GM19023 (cell line): Measurements from ENCODE around the gene MARCKSL1.

Experiments used
- ATAC-seq: cut with Tn5 transposase; IDR thresholded peaks from one replicate; pipeline ENCODE4 v1.9.1; 2021; ENCODE audit warnings: mild to moderate bottlenecking, moderate library complexity; ENCODE audit not compliant: unreplicated experiment

MARCKSL1 gene

GRCh38 chr1:32353431-32353830 is 17.4 kb upstream of the MARCKSL1 start:
- ATAC-seq = no peak

DNA sequence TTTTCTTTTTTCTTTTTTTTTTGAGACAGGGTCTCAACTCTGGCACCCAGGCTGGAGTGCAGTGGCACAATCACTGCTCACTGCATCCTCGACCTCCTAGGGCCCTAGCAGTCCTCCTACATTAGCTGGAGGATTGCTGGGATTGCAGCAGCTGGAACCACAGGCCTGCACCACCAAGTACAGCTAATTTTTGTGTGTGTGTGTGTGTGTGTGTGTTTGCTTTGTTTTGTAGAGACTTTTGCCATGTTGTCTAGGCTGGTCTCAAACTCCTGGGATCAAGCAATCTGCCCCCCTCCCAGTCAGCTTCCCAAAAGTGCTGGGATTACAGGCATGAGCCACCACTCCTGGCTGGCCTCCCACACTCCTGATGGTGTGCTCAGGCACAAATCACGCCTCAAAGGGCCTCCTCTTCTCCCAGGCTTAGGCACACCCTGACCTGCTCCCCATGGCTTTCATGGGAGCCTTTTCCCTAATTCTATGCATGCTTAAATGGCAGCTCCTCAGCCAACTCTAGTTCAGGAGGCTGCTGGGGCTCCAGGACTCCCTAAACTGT is 16.9 kb upstream of the MARCKSL1 start:
- no peak for ATAC-seq

DNA sequence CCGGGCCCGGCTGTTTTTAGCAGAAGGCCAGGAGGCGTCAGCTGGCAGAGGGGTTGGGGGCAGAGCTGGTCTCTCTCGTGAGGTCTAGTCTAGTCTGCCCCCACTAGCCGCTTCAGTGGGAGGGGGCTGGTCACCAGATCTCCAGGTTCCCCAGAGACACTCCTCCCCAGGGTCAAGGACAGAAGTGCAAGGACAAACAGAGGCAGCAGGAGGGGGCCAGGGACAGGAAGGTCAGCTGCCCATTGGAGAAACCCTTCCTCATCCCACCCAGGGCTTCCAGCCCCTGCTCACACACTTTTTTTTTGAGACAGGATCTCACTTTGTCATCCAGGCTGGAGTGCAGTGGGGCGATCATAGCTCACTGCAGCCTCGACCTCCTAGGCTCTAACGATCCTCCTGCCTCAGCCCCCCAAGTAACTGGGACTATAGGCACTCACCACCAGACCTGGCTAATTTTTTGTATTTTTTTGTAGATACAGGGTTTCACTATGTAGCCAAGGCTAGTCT is 16.3 kb upstream of the MARCKSL1 start:
- ATAC-seq = no peak

- peak; percentile 89 for ATAC-seq
Measured at GRCh38 chr1:32351399-32352238, 15.6 kb upstream of the MARCKSL1 start.

GRCh38 chr1:32350785-32351398 is 14.9 kb upstream of the MARCKSL1 start:
- peak; percentile 39 for ATAC-seq

- no peak for ATAC-seq
Measured at GRCh38 chr1:32349211-32349708, 13.2 kb upstream of the MARCKSL1 start.

DNA sequence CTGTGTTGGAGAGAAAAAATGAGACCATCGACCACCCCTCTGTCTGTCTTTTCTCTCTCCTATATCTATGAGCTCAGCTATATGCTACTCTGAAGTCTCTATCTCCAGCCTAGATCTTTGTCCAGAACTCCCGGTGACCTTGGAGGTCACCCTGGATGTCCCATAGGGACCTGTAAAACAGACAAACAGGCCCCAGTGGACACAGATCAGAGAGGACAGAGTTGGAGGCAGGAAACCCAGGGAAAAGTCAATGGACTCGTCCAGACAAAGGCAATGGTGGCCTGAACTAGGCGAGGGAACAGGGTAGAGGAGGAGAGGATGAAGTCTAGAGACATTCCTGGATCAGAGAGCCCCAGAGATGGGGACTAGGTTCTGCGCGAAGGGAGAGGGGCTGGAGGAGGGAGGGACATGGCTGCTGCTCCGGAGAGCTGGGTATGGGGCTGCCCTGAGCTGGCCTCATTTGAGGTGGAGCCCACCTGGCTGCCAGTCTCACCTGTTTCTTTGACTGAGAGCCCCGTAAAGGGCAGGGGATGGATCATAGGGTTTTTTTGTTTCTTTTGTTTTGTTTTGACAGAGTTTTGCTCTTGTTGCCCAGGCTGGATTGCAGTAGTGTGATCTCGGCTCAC is 10.6 kb upstream of the MARCKSL1 start:
- ATAC-seq = no peak

DNA sequence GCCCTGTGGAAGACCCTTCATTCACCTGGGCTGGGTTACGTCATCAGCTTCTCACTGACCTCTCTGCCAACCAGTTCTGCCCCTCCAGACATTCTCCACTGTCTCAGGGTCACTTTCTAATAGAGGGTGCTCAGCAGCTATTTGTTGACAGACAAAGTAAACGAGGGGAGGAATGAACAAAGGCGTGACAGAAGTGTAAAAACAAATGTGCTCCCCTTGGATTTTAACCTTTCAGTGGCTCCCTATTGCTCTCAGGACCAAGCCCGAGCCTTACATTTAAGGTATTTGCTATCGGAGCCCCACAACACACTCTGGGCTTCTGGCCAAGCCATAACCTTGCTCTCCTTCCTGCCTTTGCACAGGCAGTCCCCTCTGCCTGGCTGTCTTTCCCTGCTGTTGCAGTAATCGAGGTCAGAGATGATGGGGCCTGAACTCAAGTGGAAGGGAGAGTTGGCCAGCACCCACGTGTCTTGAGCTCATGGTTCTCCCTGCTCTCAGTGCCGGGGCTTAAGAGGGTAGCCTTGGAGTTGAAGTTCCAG is 9.3 kb upstream of the MARCKSL1 start:
- no peak for ATAC-seq

DNA sequence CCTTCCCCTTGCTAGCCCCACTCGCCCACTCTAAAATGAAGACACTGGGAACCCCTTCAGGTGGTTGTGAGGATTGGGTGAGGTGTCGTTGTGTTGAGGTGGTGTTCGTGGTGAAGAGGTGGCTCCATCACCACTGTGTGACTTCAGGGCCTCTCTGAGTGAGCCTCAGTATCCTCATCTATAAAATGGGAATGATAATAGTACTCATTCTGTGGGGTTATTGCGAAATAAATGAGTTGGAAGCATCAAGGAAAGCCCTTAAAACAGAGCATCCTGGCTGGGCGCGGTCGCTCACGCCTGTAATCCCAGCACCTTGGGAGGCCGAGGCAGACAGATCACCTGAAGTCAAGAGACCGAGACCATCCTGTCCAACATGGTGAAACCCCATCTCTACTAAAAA is 6.7 kb upstream of the MARCKSL1 start:
- no peak for ATAC-seq

DNA sequence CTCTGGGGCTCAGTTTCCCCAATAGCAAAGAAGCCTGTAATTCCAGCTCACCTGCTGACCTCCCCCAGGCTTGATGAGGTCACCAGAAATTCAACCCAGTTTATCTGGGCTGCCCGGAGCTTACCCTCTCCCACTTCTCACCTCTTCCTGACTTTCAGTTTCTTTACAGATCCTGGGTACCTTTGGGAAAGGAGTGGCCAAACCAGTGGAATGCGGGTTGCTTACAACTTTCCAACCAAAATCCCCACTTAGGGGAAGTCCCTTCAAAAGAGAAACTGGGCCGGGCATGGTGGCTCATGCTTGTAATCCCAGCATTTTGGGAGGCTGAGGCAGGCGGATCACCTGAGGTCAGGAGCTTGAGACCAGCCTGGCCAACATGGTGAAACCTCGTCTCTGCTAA is 5.9 kb upstream of the MARCKSL1 start:
- no peak for ATAC-seq

- no peak for ATAC-seq
Measured at GRCh38 chr1:32341186-32341757, 5.2 kb upstream of the MARCKSL1 start.

- ATAC-seq = no peak
Measured at GRCh38 chr1:32339363-32339978, 3.4 kb upstream of the MARCKSL1 start.

GRCh38 chr1:32338637-32339145 is 2.7 kb upstream of the MARCKSL1 start:
- no peak for ATAC-seq

GRCh38 chr1:32337855-32338636 is 2.0 kb upstream of the MARCKSL1 start:
- no peak for ATAC-seq

- ATAC-seq = no peak
Measured at GRCh38 chr1:32336963-32337675, 1.1 kb upstream of the MARCKSL1 start.

DNA sequence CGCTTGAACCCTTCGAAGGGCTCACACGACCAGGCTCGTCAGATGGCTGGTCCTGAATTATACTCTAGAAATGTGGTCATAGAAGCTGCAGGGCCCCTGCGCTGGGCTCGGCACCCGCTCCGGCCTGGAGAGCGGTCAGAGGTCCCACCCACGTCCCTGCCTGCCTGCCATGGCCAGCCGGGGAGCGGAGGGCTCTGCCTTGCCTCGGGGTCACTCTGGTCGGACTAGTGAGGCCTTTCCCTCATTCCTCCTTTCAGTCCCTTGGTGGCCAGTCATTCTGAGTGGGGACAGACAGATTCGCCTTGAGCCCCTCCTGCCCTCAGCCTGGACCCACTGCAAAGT is 529 bp upstream of the MARCKSL1 start:
- ATAC-seq = no peak

- ATAC-seq = peak; percentile 1
Measured at GRCh38 chr1:32335535-32335789, 571 bp downstream of the MARCKSL1 start.

DNA sequence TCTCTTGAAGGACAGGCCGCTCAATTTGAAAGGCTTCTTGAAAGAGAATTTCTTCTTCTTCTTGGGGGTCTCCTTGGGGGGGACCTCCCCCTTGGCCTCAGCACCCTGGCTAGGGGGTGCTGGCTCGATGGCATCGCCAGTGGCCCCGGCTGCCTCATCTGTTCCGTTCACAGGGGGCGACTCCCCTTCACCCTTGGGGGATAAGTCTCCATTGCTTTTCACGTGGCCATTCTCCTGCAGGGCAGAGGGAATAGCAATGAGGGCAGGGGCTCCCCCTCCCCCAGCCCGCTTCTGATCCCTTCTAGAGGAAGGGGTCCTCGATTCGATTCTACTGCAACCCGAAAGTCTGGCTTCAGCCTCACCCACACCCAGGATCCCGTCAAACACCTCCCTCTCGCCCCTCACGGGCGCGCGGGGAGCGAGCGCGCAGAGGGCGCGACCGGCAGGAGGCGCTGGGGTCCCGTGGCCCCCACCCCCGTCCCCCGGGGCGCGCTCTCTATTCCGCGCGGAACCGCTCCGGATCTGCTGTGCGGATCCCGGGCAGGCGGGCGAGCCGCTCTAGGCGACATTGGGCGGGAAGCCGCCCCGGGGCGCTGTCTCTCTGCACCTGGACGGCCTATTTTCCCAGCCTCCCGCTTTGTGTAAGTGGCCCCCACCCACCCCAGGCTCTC is 1.0 kb downstream of the MARCKSL1 start:
- peak; percentile 19 for ATAC-seq
